SK-N-SH (cell line): Measurements from ENCODE around the gene MALRD1. TPM values are rescaled to one million over a fixed set of nuclear protein-coding genes. Genes with fewer than 3 reads are reported as not detected.

ENCODE experiments used
- CTCF ChIA-PET: fragments of 300-600, 350-600 bp; formaldehyde crosslinking; extraction: SDS; loops from one replicate; lab custom pipeline; 2021; lab: Yijun Ruan, JAX
- POLR2A ChIA-PET: fragments of 350-600 bp; sonication (Branson Sonifier 250); formaldehyde crosslinking; extraction: SDS; loops from one replicate; lab custom pipeline; 2020; ENCODE audit warnings: antibody characterized with exemption, inconsistent platforms; lab: Yijun Ruan, JAX
- DNase-seq: peaks from one replicate; pipeline ENCODE4 v3.0.0; 2012
- H2AFZ ChIP-seq: fragments of 200-600 bp; sonication (generic); 2 replicates; pipeline ENCODE4 v1.8.1; 2016; ENCODE audit warnings: antibody characterized with exemption, mild to moderate bottlenecking, low read depth
- H3F3A ChIP-seq: fragments of 200-600 bp; sonication (generic); replicated peaks from 2 replicates; pipeline ENCODE3; 2016; ENCODE audit warnings: antibody characterized with exemption, mild to moderate bottlenecking; ENCODE audit not compliant: insufficient read depth
- H3K27ac ChIP-seq, 2 experiments: fragments of 200-500 bp in 1 of 2; fragments of 200-600 bp in 1 of 2; sonication (Bioruptor generic) in 1 of 2; sonication (generic), shearing (Covaris generic) in 1 of 2; 2 replicates each; pipeline versions ENCODE4 v1.5.1 to v1.6.1; 2014 to 2016; ENCODE audit warnings: low read depth in 2 of 2, inconsistent platforms in 1 of 2, low read length in 1 of 2, mild to moderate bottlenecking in 1 of 2, mixed read lengths in 1 of 2
- H3K27me3 ChIP-seq: fragments of 200-600 bp; sonication (generic), shearing (Covaris generic); 2 replicates; pipeline ENCODE4 v1.6.1; 2016; ENCODE audit warnings: mixed run types; ENCODE audit not compliant: insufficient read depth
- H3K36me3 ChIP-seq, 2 experiments: fragments of 200-500 bp in 1 of 2; fragments of 200-600 bp in 1 of 2; sonication (Bioruptor generic) in 1 of 2; sonication (generic) in 1 of 2; replicated peaks in 1 of 2; 2 replicates each; pipeline versions ENCODE3 to v1.5.1; 2014 to 2016; ENCODE audit warnings: low read length in 1 of 2, mild to moderate bottlenecking in 1 of 2; ENCODE audit not compliant: insufficient read depth in 2 of 2, control insufficient read depth in 1 of 2
- H3K4me1 ChIP-seq, 2 experiments: fragments of 200-500 bp in 1 of 2; fragments of 200-600 bp in 1 of 2; sonication (Bioruptor generic) in 1 of 2; sonication (generic), shearing (Covaris generic) in 1 of 2; 2 replicates each; pipeline versions ENCODE4 v1.5.1 to v1.6.1; 2014 to 2016; ENCODE audit warnings: low read depth in 1 of 2, low read length in 1 of 2, mixed run types in 1 of 2; ENCODE audit not compliant: insufficient read depth in 2 of 2, control insufficient read depth in 1 of 2
- H3K4me2 ChIP-seq: fragments of 200-600 bp; sonication (generic), shearing (Covaris generic); 2 replicates; pipeline ENCODE4 v1.6.1; 2017; ENCODE audit warnings: mixed run types
- H3K4me3 ChIP-seq, 2 experiments: fragments of 200-500 bp in 1 of 2; fragments of 200-600 bp in 1 of 2; sonication (Bioruptor generic) in 1 of 2; sonication (generic), shearing (Covaris generic) in 1 of 2; 2 replicates each; pipeline versions ENCODE4 v1.5.1 to v1.8.1; 2014 to 2016; ENCODE audit warnings: low read depth in 2 of 2, inconsistent platforms in 1 of 2, low read length in 1 of 2, mild to moderate bottlenecking in 1 of 2, mixed read lengths in 1 of 2, moderate library complexity in 1 of 2
- H3K79me2 ChIP-seq: fragments of 200-600 bp; sonication (generic); 2 replicates; pipeline ENCODE4 v1.8.1; 2017; ENCODE audit warnings: mild to moderate bottlenecking; ENCODE audit not compliant: insufficient read depth
- H3K9ac ChIP-seq: fragments of 200-600 bp; sonication (generic); 2 replicates; pipeline ENCODE4 v1.6.1; 2017; ENCODE audit warnings: mixed run types
- H3K9me2 ChIP-seq: fragments of 200-600 bp; sonication (generic); 2 replicates; pipeline ENCODE4 v1.6.1; 2017; ENCODE audit warnings: mixed run types
- H3K9me3 ChIP-seq: fragments of 200-600 bp; sonication (generic); 2 replicates; pipeline ENCODE4 v1.6.1; 2017; ENCODE audit warnings: mixed run types, mild to moderate bottlenecking, moderate library complexity
- H4K20me1 ChIP-seq: fragments of 200-600 bp; sonication (generic); 2 replicates; pipeline ENCODE4 v1.6.1; 2017; ENCODE audit warnings: mild to moderate bottlenecking, mixed run types; ENCODE audit not compliant: insufficient read depth
- CHD2 ChIP-seq: fragments of 150-350 bp; IDR thresholded peaks from 2 replicates; pipeline ENCODE4 v1.6.1; 2018; ENCODE audit warnings: low read length; ENCODE audit not compliant: partially characterized antibody
- CTCF ChIP-seq: fragments of 200-600 bp; sonication (generic); IDR thresholded peaks from 2 replicates; pipeline ENCODE4 v1.6.1; 2017; ENCODE audit warnings: antibody characterized with exemption, mild to moderate bottlenecking, moderate library complexity
- EP300 ChIP-seq, 2 experiments: IDR thresholded peaks; 2 replicates each; pipeline versions ENCODE4 v1.4.0 to v1.6.1; 2012; ENCODE audit warnings: borderline replicate concordance in 1 of 2, low read depth in 1 of 2, low read length in 1 of 2
- EZH2phosphoT487 ChIP-seq: fragments of 200-600 bp; sonication (generic); IDR thresholded peaks from 2 replicates; pipeline ENCODE4 v1.6.1; 2017; ENCODE audit warnings: low read depth, mixed run types, mild to moderate bottlenecking, antibody characterized with exemption, moderate library complexity, borderline replicate concordance
- FOSL2 ChIP-seq: IDR thresholded peaks from 2 replicates; pipeline ENCODE4 v1.4.0; 2012; ENCODE audit warnings: low read depth, mild to moderate bottlenecking, moderate library complexity, borderline replicate concordance
- FOXM1 ChIP-seq: IDR thresholded peaks from 2 replicates; pipeline ENCODE4 v1.4.0; 2012; ENCODE audit warnings: low read depth, mild to moderate bottlenecking
- JUND ChIP-seq: IDR thresholded peaks from 2 replicates; pipeline ENCODE4 v1.4.0; 2012
- NFIC ChIP-seq: IDR thresholded peaks from 2 replicates; pipeline ENCODE4 v1.4.0; 2012; ENCODE audit warnings: borderline replicate concordance
- POLR2AphosphoS5 ChIP-seq: IDR thresholded peaks from 2 replicates; pipeline ENCODE4 v1.6.1; 2012; ENCODE audit warnings: low read depth, low read length
- RCOR1 ChIP-seq: fragments of 150-350 bp; IDR thresholded peaks from 2 replicates; pipeline ENCODE4 v1.6.1; 2017; ENCODE audit warnings: antibody characterized with exemption, low read length
- REST ChIP-seq: IDR thresholded peaks from 2 replicates; pipeline ENCODE4 v1.6.1; 2012; ENCODE audit warnings: mild to moderate bottlenecking, low read depth, low read length, moderate library complexity
- RFX5 ChIP-seq: IDR thresholded peaks from 2 replicates; pipeline ENCODE4 v1.6.1; 2012; ENCODE audit warnings: mild to moderate bottlenecking, improper control_type of control experiment, low read length
- SIN3A ChIP-seq: IDR thresholded peaks from 2 replicates; pipeline ENCODE4 v1.6.1; 2012; ENCODE audit warnings: low read depth, mild to moderate bottlenecking, low read length, moderate library complexity, borderline replicate concordance
- SMC3 ChIP-seq: IDR thresholded peaks from 2 replicates; pipeline ENCODE4 v1.6.1; 2012; ENCODE audit warnings: low read depth, low read length, improper control_type of control experiment
- TEAD4 ChIP-seq: IDR thresholded peaks from 2 replicates; pipeline ENCODE4 v1.4.0; 2012; ENCODE audit warnings: mild to moderate bottlenecking, borderline replicate concordance; ENCODE audit not compliant: insufficient read depth
- YY1 ChIP-seq: IDR thresholded peaks from 2 replicates; pipeline ENCODE4 v1.4.0; 2012; ENCODE audit warnings: low read depth, mild to moderate bottlenecking
- polyA plus RNA-seq, 3 experiments: library from polyadenylated mRNA; depleted of rRNA; stranded (reverse); fragments of >200 nt; gene quantifications; 2 replicates each; pipeline ENCODE4 v1.2.3, GENCODE V29; 2012
- TF ChIP-seq, protein P1 (sequence below): fragments of 150-350 bp; IDR thresholded peaks from 2 replicates; pipeline ENCODE4 v1.6.1; 2017; ENCODE audit warnings: antibody characterized with exemption, low read length, low read depth, borderline replicate concordance

Gene MALRD1
- polyA plus RNA-seq, 1 of the 3 experiments (the other 2 are of a cell fraction) = not detected

DNA sequence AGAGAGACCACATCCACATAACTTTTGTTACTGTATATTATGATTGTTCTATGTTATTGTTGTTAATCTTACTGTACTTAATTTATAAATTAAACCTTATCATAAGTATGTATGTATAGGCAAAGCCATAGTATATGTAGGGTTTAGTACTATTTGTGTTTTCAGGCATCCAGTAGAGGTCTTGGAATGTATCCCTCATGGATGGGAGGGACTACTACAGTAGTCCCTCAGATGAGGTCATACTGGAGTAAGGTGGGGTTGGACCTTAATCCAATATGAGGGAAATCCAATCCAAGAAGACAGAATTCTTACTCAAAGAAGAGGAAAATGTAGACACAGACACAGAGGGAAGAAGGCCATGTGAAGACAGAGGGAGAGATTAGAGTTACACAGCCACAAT lies 34.1 kb upstream of the MALRD1 start:
- DNase-seq = no peak
- H3K9me3 ChIP-seq = no peaks in the 10 kb centered on the region

More for the DNA sequence above, 34.1 kb upstream of the MALRD1 start:
- no peaks in the 10 kb centered on the region for H3K9me2 ChIP-seq
- H4K20me1 ChIP-seq = no peaks in the 10 kb centered on the region
- POLR2A ChIA-PET = no interaction called here
- no peak overlapping the region for H3K27ac ChIP-seq
- no peaks in the 10 kb centered on the region for H3K27me3 ChIP-seq
- H3K4me2 ChIP-seq = no peak overlapping the region
- no peaks in the 10 kb centered on the region for H3F3A ChIP-seq
- no peaks in the 10 kb centered on the region for H3K4me1 ChIP-seq
- H3K4me3 ChIP-seq = no peak overlapping the region
- no peak for TF ChIP-seq RFX5
- no peak for TF ChIP-seq REST
- no peak for TF ChIP-seq CTCF
- TF ChIP-seq CHD2 = no peak
- TF ChIP-seq SMC3 = no peak
- TF ChIP-seq JUND = no peak
- no peak for TF ChIP-seq NFIC
- TF ChIP-seq, protein P1, sequence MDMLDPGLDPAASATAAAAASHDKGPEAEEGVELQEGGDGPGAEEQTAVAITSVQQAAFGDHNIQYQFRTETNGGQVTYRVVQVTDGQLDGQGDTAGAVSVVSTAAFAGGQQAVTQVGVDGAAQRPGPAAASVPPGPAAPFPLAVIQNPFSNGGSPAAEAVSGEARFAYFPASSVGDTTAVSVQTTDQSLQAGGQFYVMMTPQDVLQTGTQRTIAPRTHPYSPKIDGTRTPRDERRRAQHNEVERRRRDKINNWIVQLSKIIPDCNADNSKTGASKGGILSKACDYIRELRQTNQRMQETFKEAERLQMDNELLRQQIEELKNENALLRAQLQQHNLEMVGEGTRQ = no peak
- TF ChIP-seq SIN3A = no peak
- no peak for TF ChIP-seq TEAD4
- TF ChIP-seq YY1 = no peak
- no peak for TF ChIP-seq RCOR1
- TF ChIP-seq FOSL2 = no peak
- TF ChIP-seq EZH2phosphoT487 = no peak
- TF ChIP-seq FOXM1 = no peak
- no peak for TF ChIP-seq POLR2AphosphoS5
- TF ChIP-seq EP300 (IDR thresholded peaks at IDR 0.05; ENCODE audit: borderline replicate concordance in 1 of 2, low read depth in 1 of 2, low read length in 1 of 2) = no peak
- no peaks in the 10 kb centered on the region for H3K36me3 ChIP-seq
- CTCF ChIA-PET = no interaction called here
- H3K79me2 ChIP-seq = no peaks in the 10 kb centered on the region
- no peak overlapping the region for H3K9ac ChIP-seq
- no peak overlapping the region for H2AFZ ChIP-seq
